ENCODE results near the gene HDHD5.

HDHD5 gene

GRCh38 chr22:17158568-17159503 lies at the start of gene HDHD5:
HDHD5 (minus strand) TSS chr22:17159277; CDS start chr22:17159251, 26 bp downstream.
- DNase-seq (ENCODE audit: low read depth): peak; percentile 81

GRCh38 chr22:17205432-17205831 lies 46.4 kb upstream of the HDHD5 start:
- no peak for DNase-seq (ENCODE audit: low read depth)

- no peak for DNase-seq (ENCODE audit: low read depth)
These were observed 42.3 kb upstream of the HDHD5 start for GRCh38 chr22:17201285-17201945.

- DNase-seq (ENCODE audit: low read depth): no peak
These were observed 40.1 kb upstream of the HDHD5 start for GRCh38 chr22:17199003-17199731.

- DNase-seq (ENCODE audit: low read depth): no peak
These were observed 39.3 kb upstream of the HDHD5 start for GRCh38 chr22:17198170-17199002.

- DNase-seq (ENCODE audit: low read depth): no peak
These were observed 35.1 kb upstream of the HDHD5 start for GRCh38 chr22:17194213-17194612.

GRCh38 chr22:17192186-17192585 lies 33.1 kb upstream of the HDHD5 start:
- DNase-seq (ENCODE audit: low read depth): no peak

GRCh38 chr22:17191163-17191784 lies 32.2 kb upstream of the HDHD5 start:
- DNase-seq (ENCODE audit: low read depth): no peak

GRCh38 chr22:17190702-17191101 lies 31.6 kb upstream of the HDHD5 start:
- no peak for DNase-seq (ENCODE audit: low read depth)

- DNase-seq (ENCODE audit: low read depth): no peak
These were observed 17.6 kb upstream of the HDHD5 start for GRCh38 chr22:17176715-17177114.

- DNase-seq (ENCODE audit: low read depth): no peak
These were observed 13.2 kb upstream of the HDHD5 start for GRCh38 chr22:17172029-17172833.

- DNase-seq (ENCODE audit: low read depth): peak; percentile 82
These were observed 12.3 kb upstream of the HDHD5 start for GRCh38 chr22:17171153-17172028.

- no peak for DNase-seq (ENCODE audit: low read depth)
These were observed 8.4 kb upstream of the HDHD5 start for GRCh38 chr22:17167486-17167885.

GRCh38 chr22:17164392-17165024 lies 5.4 kb upstream of the HDHD5 start:
- DNase-seq (ENCODE audit: low read depth): no peak

- no peak for DNase-seq (ENCODE audit: low read depth)
These were observed 3.7 kb upstream of the HDHD5 start for GRCh38 chr22:17162731-17163130.

- no peak for DNase-seq (ENCODE audit: low read depth)
These were observed 2.9 kb upstream of the HDHD5 start for GRCh38 chr22:17161991-17162390.

- peak; percentile 34 for DNase-seq (ENCODE audit: low read depth)
These were observed 451 bp upstream of the HDHD5 start for GRCh38 chr22:17159504-17159951.

GRCh38 chr22:17158176-17158567 lies 905 bp downstream of the HDHD5 start:
- DNase-seq (ENCODE audit: low read depth): no peak

- no peak for DNase-seq (ENCODE audit: low read depth)
These were observed 1.4 kb downstream of the HDHD5 start for GRCh38 chr22:17157714-17158113.

Data from amniotic epithelial cell (primary cell).